HFF-Myc (cell line): ENCODE data around the gene INPP5E.
A peak's percentile ranks its signal among the peaks of the same experiment; 100 is the strongest.

Experiments used
- DNase-seq: peaks from one replicate; pipeline ENCODE4 v3.0.0-alpha.2; 2011; ENCODE audit warnings: low read depth; ENCODE audit errors: extremely low read depth
- H3K4me3 ChIP-seq: replicated peaks from 2 replicates; pipeline ENCODE4 v1.5.1; 2011; ENCODE audit warnings: low read depth, mild to moderate bottlenecking, control low read depth, low read length
- TF ChIP-seq, protein P1 (sequence below): IDR thresholded peaks from 2 replicates; pipeline ENCODE4 v1.5.1; 2012; ENCODE audit warnings: mild to moderate bottlenecking, low read depth, low read length, control low read depth; ENCODE audit errors: missing control alignments

Gene INPP5E

DNA sequence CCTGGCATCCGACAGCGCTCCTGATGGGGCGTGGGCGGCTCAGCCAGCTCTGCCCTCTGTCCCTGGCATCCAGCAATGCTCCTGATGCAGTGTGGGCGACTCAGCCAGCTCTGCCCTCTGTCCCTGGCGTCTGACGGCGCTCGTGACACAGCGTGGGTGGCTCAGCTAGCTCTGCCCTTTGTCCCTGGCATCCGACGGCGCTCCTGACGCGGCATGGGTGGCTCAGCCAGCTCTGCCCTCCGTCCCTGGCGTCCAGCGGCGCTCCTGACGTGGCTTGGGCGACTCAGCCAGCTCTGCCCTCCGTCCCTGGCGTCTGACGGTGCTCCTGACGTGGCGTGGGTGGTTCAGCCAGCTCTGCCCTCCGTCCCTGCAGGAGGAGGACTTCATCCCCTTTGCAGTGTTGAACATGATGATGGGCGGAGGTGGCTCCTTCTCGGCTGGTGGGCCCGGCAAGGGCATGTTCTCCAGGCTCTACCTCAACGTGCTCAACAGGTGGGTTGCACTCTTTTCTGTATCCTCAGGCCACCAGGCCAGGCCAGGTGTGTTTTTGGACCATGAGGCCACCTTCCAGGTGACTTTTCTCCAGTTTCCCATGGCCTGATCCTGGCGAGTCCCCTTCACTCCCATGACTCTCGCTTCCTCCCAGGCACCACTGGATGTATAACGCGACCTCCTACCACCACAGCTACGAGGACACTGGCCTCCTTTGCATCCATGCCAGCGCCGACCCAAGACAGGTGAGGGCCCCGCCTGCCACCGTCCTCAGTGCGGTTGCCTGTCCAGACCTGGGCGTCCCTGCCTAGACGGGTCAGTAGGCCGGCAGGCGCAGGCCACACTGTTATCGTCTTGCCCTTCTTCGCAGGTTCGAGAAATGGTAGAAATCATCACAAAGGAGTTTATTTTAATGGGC is 21.2 kb downstream of the INPP5E start:
- TF ChIP-seq, protein P1, sequence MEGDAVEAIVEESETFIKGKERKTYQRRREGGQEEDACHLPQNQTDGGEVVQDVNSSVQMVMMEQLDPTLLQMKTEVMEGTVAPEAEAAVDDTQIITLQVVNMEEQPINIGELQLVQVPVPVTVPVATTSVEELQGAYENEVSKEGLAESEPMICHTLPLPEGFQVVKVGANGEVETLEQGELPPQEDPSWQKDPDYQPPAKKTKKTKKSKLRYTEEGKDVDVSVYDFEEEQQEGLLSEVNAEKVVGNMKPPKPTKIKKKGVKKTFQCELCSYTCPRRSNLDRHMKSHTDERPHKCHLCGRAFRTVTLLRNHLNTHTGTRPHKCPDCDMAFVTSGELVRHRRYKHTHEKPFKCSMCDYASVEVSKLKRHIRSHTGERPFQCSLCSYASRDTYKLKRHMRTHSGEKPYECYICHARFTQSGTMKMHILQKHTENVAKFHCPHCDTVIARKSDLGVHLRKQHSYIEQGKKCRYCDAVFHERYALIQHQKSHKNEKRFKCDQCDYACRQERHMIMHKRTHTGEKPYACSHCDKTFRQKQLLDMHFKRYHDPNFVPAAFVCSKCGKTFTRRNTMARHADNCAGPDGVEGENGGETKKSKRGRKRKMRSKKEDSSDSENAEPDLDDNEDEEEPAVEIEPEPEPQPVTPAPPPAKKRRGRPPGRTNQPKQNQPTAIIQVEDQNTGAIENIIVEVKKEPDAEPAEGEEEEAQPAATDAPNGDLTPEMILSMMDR, result no peak
- no peak for DNase-seq
- no peak overlapping the region for H3K4me3 ChIP-seq

DNA sequence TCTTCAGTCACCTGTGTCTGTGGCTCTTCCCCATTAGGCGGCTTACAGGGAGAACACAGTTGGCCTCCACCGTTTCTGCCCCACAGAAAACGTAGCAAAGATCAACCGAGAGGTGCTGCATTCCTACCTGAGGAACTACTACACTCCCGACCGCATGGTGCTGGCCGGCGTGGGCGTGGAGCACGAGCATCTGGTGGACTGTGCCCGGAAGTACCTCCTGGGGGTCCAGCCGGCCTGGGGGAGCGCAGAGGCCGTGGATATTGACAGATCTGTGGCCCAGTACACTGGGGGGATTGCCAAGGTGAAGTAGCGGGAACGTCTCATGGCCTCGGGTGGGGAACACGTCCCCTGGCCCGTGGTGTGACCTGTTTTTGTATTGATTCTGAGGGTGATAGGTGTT is 22.7 kb downstream of the INPP5E start:
- no peak for DNase-seq
- TF ChIP-seq, protein P1, result no peak
- H3K4me3 ChIP-seq, result no peak overlapping the region

DNA sequence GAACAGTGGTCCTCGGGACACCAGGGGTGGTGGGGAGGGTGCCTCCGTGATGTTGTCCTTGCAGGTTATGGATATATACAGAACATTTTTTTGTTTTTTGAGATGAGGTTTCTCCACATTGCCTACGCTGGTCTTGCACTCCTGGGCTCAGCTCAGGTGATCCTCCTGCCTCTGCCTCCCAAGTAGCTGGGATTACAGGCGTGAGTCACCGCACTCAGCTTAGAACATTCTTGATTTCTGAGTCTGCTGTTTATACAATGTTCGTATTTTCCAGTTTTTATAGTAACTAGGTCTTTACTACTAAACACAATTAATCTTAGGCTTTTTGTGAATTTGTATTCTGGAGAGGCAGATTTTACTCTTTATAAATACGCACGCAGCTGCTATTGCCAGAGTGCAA is 23.2 kb downstream of the INPP5E start:
- no peak for DNase-seq
- H3K4me3 ChIP-seq, result no peak overlapping the region
- TF ChIP-seq, protein P1, result no peak

DNA sequence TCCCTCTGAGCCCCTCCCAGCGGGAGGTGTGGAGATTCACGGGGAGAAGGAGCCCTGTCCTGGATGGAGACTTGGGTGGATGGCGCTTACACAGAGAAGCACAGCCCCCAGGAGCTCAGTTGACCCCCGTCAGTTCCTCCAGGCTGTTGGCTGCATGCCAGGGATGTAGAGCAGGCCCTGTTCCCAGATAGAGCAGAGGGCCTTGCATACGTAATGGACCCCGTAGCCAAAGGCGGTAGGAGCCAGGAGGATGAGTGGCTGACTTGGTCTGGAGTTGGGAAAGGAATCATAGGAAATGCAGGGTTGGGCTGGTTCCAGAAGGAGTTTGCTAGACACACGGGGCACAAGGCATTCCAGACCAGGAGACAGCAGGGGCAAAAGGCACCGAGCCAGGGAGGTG is 26.7 kb downstream of the INPP5E start:
- TF ChIP-seq, protein P1, result no peak
- no peak for DNase-seq
- no peak overlapping the region for H3K4me3 ChIP-seq

DNA sequence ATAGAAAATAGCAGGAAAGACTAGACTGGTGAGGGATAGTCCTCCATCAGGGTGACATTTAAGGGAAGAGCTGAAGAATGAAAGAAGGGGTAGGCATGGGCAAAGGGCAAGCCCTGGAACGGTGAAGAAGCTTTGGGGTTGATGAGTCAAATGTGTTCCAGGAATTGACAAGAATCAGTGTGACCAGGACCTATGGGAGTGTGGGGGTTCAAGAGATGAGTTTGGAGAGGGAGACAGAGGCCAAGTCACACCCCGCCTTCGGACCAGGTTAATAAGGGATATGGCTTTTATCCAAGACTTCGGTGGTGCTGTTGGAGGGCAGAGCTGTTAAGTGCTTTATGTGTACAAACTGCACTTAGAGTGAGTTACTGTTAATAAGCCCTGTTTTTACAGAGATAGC is 28.3 kb downstream of the INPP5E start:
- peak overlapping the region; percentile 93 for H3K4me3 ChIP-seq
- no peak for DNase-seq
- TF ChIP-seq, protein P1, result no peak

DNA sequence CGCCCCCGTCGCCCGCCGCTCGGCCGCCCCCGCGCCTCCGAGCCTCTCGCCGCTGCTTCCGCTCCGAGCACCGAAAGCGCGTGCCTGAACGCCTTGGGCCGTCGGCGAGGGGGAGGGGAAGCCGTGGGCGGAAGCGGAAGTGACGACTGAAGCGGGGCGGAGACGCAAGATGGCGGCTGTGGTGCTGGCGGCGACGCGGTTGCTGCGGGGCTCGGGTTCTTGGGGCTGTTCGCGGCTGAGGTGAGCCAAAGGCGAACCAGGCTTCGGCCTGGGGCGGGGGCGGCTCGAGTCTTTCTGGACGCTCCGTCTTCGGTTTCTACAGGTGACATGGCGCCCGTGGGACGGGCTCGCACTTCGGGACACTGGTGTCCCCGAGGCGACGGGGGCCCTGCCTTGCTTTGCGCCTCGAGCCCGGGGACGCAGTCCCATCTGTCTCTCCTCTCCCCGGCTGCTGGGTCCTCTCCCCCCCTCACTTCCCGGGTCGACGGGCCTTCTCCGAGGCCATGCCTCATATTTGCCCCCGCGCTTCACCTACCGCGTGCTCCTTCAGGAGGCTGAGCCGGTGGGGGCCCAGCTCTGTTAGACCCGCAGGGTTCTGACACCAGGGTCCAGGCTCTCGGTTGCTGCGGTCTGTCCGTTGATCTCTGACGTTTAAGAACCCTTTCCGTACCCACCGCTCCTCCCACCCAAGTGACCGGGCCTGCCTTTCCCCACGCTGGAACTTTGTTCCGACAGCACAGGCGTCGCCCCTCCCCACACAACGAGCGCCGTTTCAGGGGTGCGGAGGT is 29.0 kb downstream of the INPP5E start, which contains the start of the genes ENTR1 and PMPCA:
ENTR1 (minus strand) TSS at position 115 of the 788 bp plus-strand sequence. CDS start 217 bp downstream, outside the sequence.
PMPCA (plus strand) TSS at position 159 of the 788 bp plus-strand sequence; CDS start at position 170, 11 bp downstream.
- H3K4me3 ChIP-seq, result peak within 1 kb of the TSS; percentile 93
- DNase-seq, result peak; percentile 60
- TF ChIP-seq, protein P1, result no peak
